Measurements from ENCODE around the gene SPIB. TPM values are rescaled to one million over a fixed set of nuclear protein-coding genes. Genes with fewer than 3 reads are reported as not detected.

SPIB gene
- total RNA-seq, 1 experiment from 2014 or later: 1.3 TPM

- H3K9me3 Mint-ChIP-seq (ENCODE audit: low read depth, unreplicated experiment): no peaks in the 10 kb centered on the region
- no TSS peak for BruUV-seq (replicated peaks)
- DNase-seq: no peak
- intact Hi-C loops (cut with micrococcal nuclease; ENCODE audit: unreplicated experiment): no loop called here
- no peak overlapping the region for H3K27ac Mint-ChIP-seq (ENCODE audit: unreplicated experiment)
- H3K36me3 Mint-ChIP-seq (ENCODE audit: insufficient read depth, unreplicated experiment): no peaks in the 10 kb centered on the region
- TF ChIP-seq CTCF (IDR thresholded peaks at IDR 0.05; ENCODE audit: unreplicated experiment): no peak
- no peaks in the 10 kb centered on the region for H3K27me3 Mint-ChIP-seq (ENCODE audit: unreplicated experiment)
- H3K4me1 Mint-ChIP-seq (ENCODE audit: low read depth, unreplicated experiment): no peaks in the 10 kb centered on the region
- no peak overlapping the region for H3K4me3 Mint-ChIP-seq (ENCODE audit: low read depth, unreplicated experiment)
- CTCF ChIA-PET: interaction anchor here (0.5 kb wide), 1 partner anchor 162 kb away, joined by 6 read pairs; no protein-coding TSS in a partner anchor
Observed at GRCh38 chr19:50393589-50393988, 25.1 kb upstream of the SPIB start.

GRCh38 chr19:50394017-50394416 lies 24.7 kb upstream of the SPIB start:
- H3K4me3 Mint-ChIP-seq (ENCODE audit: low read depth, unreplicated experiment): no peak overlapping the region
- H3K36me3 Mint-ChIP-seq (ENCODE audit: insufficient read depth, unreplicated experiment): no peaks in the 10 kb centered on the region
- no peak for DNase-seq
- H3K4me1 Mint-ChIP-seq (ENCODE audit: low read depth, unreplicated experiment): no peaks in the 10 kb centered on the region
- CTCF ChIA-PET: no interaction called here
- intact Hi-C loops (cut with micrococcal nuclease; ENCODE audit: unreplicated experiment): no loop called here
- H3K27ac Mint-ChIP-seq (ENCODE audit: unreplicated experiment): no peak overlapping the region
- no TSS peak for BruUV-seq (replicated peaks)
- H3K9me3 Mint-ChIP-seq (ENCODE audit: low read depth, unreplicated experiment): no peaks in the 10 kb centered on the region
- H3K27me3 Mint-ChIP-seq (ENCODE audit: unreplicated experiment): no peaks in the 10 kb centered on the region
- no peak for TF ChIP-seq CTCF (IDR thresholded peaks at IDR 0.05; ENCODE audit: unreplicated experiment)

GRCh38 chr19:50398675-50399367 lies 19.9 kb upstream of the SPIB start:
- CTCF ChIA-PET: interaction anchor here (0.7 kb wide), 1 partner anchor 17 kb away, joined by 3 read pairs; no protein-coding TSS in a partner anchor
- Mint-ChIP-seq H3K9me3 (ENCODE audit: low read depth, unreplicated experiment) (no peaks in the 10 kb centered on the region), H3K27me3 (ENCODE audit: unreplicated experiment) (no peaks in the 10 kb centered on the region), H3K36me3 (ENCODE audit: insufficient read depth, unreplicated experiment) (peaks cover 14% of the 10 kb centered on the region), H3K27ac (ENCODE audit: unreplicated experiment) (no peak overlapping the region), H3K4me1 (ENCODE audit: low read depth, unreplicated experiment) (no peaks in the 10 kb centered on the region), H3K4me3 (ENCODE audit: low read depth, unreplicated experiment) (no peak overlapping the region)
- no TSS peak for BruUV-seq (replicated peaks)
- no peak for DNase-seq
- no peak for TF ChIP-seq CTCF (IDR thresholded peaks at IDR 0.05; ENCODE audit: unreplicated experiment)
- intact Hi-C loops (cut with micrococcal nuclease; ENCODE audit: unreplicated experiment): no loop called here

GRCh38 chr19:50399368-50399745 lies 19.4 kb upstream of the SPIB start:
- Mint-ChIP-seq H3K4me1 (ENCODE audit: low read depth, unreplicated experiment) (no peaks in the 10 kb centered on the region), H3K27me3 (ENCODE audit: unreplicated experiment) (no peaks in the 10 kb centered on the region), H3K9me3 (ENCODE audit: low read depth, unreplicated experiment) (no peaks in the 10 kb centered on the region), H3K27ac (ENCODE audit: unreplicated experiment) (no peak overlapping the region), H3K36me3 (ENCODE audit: insufficient read depth, unreplicated experiment) (peaks cover 20% of the 10 kb centered on the region), H3K4me3 (ENCODE audit: low read depth, unreplicated experiment) (no peak overlapping the region)
- DNase-seq: no peak
- TF ChIP-seq CTCF (IDR thresholded peaks at IDR 0.05; ENCODE audit: unreplicated experiment): no peak
- no TSS peak for BruUV-seq (replicated peaks)
- intact Hi-C loops (cut with micrococcal nuclease; ENCODE audit: unreplicated experiment): no loop called here
- CTCF ChIA-PET: interaction anchor here (0.7 kb wide), 1 partner anchor 16 kb away, joined by 3 read pairs; no protein-coding TSS in a partner anchor

Measured in Calu3 (cell line).